Neural progenitor cell (in vitro differentiated cells): ENCODE measurements around the gene ACSM6. TPM values are rescaled to one million over a fixed set of nuclear protein-coding genes. Genes with fewer than 3 reads are reported as not detected.
"Not testable (repeated sequence)": the region's sequence is repeated elsewhere in the genome, so short reads cannot be mapped to it uniquely, and the experiment has no call there.

Experiments
- DNase-seq: peaks from one replicate; pipeline ENCODE4 v3.0.0-alpha.2; 2016; ENCODE audit warnings: low spot score
- H2AFZ ChIP-seq: fragments of 200-600 bp; sonication (generic); replicated peaks from 2 replicates; pipeline ENCODE4 v1.6.1; 2016; ENCODE audit warnings: antibody characterized with exemption
- H3F3A ChIP-seq: fragments of 200-600 bp; sonication (generic); 2 replicates; pipeline ENCODE4 v1.6.1; 2016; ENCODE audit warnings: antibody characterized with exemption, low read depth
- H3K27ac ChIP-seq: fragments of 200-600 bp; sonication (generic); 2 replicates; pipeline ENCODE4 v1.5.1; 2016; ENCODE audit warnings: mild to moderate bottlenecking
- H3K27me3 ChIP-seq: fragments of 200-600 bp; sonication (generic); 2 replicates; pipeline ENCODE4 v1.6.1; 2016; ENCODE audit warnings: mild to moderate bottlenecking, moderate library complexity
- H3K36me3 ChIP-seq: fragments of 200-600 bp; sonication (generic); 2 replicates; pipeline ENCODE4 v1.5.1; 2016
- H3K4me1 ChIP-seq: fragments of 200-600 bp; sonication (generic); 2 replicates; pipeline ENCODE4 v1.6.1; 2016; ENCODE audit warnings: mixed run types
- H3K4me2 ChIP-seq: fragments of 200-600 bp; sonication (generic); 2 replicates; pipeline ENCODE4 v1.6.1; 2016
- H3K4me3 ChIP-seq: fragments of 200-600 bp; sonication (generic); 2 replicates; pipeline ENCODE4 v1.5.1; 2016
- H3K79me2 ChIP-seq: fragments of 200-600 bp; sonication (generic); 2 replicates; pipeline ENCODE4 v1.6.1; 2016; ENCODE audit warnings: low read depth
- H3K9ac ChIP-seq: fragments of 200-600 bp; sonication (generic); 2 replicates; pipeline ENCODE4 v1.6.1; 2016
- H3K9me3 ChIP-seq: fragments of 200-600 bp; sonication (generic); 2 replicates; pipeline ENCODE4 v1.5.1; 2016; ENCODE audit warnings: low read depth
- H4K20me1 ChIP-seq: fragments of 200-600 bp; sonication (generic); 2 replicates; pipeline ENCODE4 v1.6.1; 2016; ENCODE audit warnings: low read depth
- H3K27ac Mint-ChIP-seq: 3 replicates; pipeline ENCODE4 v1.8.0; 2021; ENCODE audit warnings: mixed read lengths
- H3K27me3 Mint-ChIP-seq: 2 replicates; pipeline ENCODE4 v1.8.0; 2022; ENCODE audit warnings: low read depth, mild to moderate bottlenecking, inconsistent platforms, moderate library complexity, mixed read lengths; ENCODE audit not compliant: insufficient read depth
- H3K36me3 Mint-ChIP-seq: 3 replicates; pipeline ENCODE4 v1.8.0; 2021; ENCODE audit warnings: mixed read lengths
- H3K4me1 Mint-ChIP-seq: 3 replicates; pipeline ENCODE4 v1.8.0; 2021; ENCODE audit warnings: mixed read lengths
- H3K4me3 Mint-ChIP-seq: 3 replicates; pipeline ENCODE4 v1.8.0; 2021; ENCODE audit warnings: mild to moderate bottlenecking, moderate library complexity, mixed read lengths
- H3K9me3 Mint-ChIP-seq: 3 replicates; pipeline ENCODE4 v1.8.0; 2020; ENCODE audit warnings: mixed read lengths
- CTCF ChIP-seq: fragments of 200-600 bp; sonication (generic); IDR thresholded peaks from 2 replicates; pipeline ENCODE4 v1.5.1; 2017; ENCODE audit warnings: antibody characterized with exemption, mild to moderate bottlenecking
- EZH2 ChIP-seq: fragments of 200-600 bp; sonication (generic); IDR thresholded peaks from 2 replicates; pipeline ENCODE4 v1.6.1; 2017; ENCODE audit warnings: antibody characterized with exemption, mild to moderate bottlenecking, moderate library complexity
- EZH2phosphoT487 ChIP-seq: fragments of 200-600 bp; sonication (generic); IDR thresholded peaks from 2 replicates; pipeline ENCODE4 v1.6.1; 2017; ENCODE audit warnings: antibody characterized with exemption
- total RNA-seq: library from RNA; depleted of rRNA; stranded (reverse); fragments of >200 nt; gene quantifications from 2 replicates; pipeline ENCODE4 v1.2.3, GENCODE V29; 2015; ENCODE audit warnings: low replicate concordance

ACSM6 gene
- total RNA-seq, 1 donor from 2014 or later = not detected

- Histone ChIP-seq H3K79me2 (no peaks in the 10 kb centered on the region), H3K9me3 (no peaks in the 10 kb centered on the region)
Measured at GRCh38 chr10:95229724-95230627, 35.9 kb downstream of the ACSM6 start.

GRCh38 chr10:95230677-95231586 lies 36.9 kb downstream of the ACSM6 start:
- H3K27me3 ChIP-seq, H3K9me3 ChIP-seq, H3K36me3 ChIP-seq, H3K36me3 Mint-ChIP-seq, H3K9me3 Mint-ChIP-seq, H3K27ac Mint-ChIP-seq, H4K20me1 ChIP-seq, H3K27me3 Mint-ChIP-seq, H3K4me1 Mint-ChIP-seq, H3K79me2 ChIP-seq, H3K9ac ChIP-seq: not testable (repeated sequence)
- Histone ChIP-seq H3K27ac (peak overlapping the region; percentile 60), H3F3A (peaks cover 24% of the 10 kb centered on the region), H3K4me1 (peaks cover 18% of the 10 kb centered on the region), H3K4me3 (peak overlapping the region; percentile 40), H2AFZ (peak overlapping the region; percentile 84), H3K4me2 (peak overlapping the region; percentile 64)
- peak; percentile 70 for DNase-seq
- peak overlapping the region; percentile 72 for H3K4me3 Mint-ChIP-seq

More at GRCh38 chr10:95229724-95230627, 35.9 kb downstream of the ACSM6 start:
- Histone ChIP-seq H2AFZ (peak overlapping the region; percentile 84), H3K36me3 (no peaks in the 10 kb centered on the region), H3F3A (peaks cover 24% of the 10 kb centered on the region), H3K4me1 (peaks cover 14% of the 10 kb centered on the region), H3K27me3 (no peaks in the 10 kb centered on the region), H3K9ac (no peak overlapping the region), H3K4me3 (peak overlapping the region; percentile 40), H3K27ac (peak overlapping the region; percentile 60), H4K20me1 (no peaks in the 10 kb centered on the region), H3K4me2 (peak overlapping the region; percentile 64)
- TF ChIP-seq CTCF (no peak), EZH2phosphoT487 (no peak), EZH2 (no peak)
- H3K27me3 Mint-ChIP-seq = peaks cover 8% of the 10 kb centered on the region
- H3K4me1 Mint-ChIP-seq = no peaks in the 10 kb centered on the region
- peak; percentile 64 for DNase-seq
- H3K27ac Mint-ChIP-seq = no peak overlapping the region
- peak overlapping the region; percentile 72 for H3K4me3 Mint-ChIP-seq
- peaks cover 9% of the 10 kb centered on the region for H3K9me3 Mint-ChIP-seq
- H3K36me3 Mint-ChIP-seq = no peaks in the 10 kb centered on the region

GRCh38 chr10:95233377-95234034 lies 39.5 kb downstream of the ACSM6 start:
- H3K27ac ChIP-seq = no peak overlapping the region
- Mint-ChIP-seq H3K36me3 (no peaks in the 10 kb centered on the region), H3K4me3 (no peak overlapping the region), H3K27ac (no peak overlapping the region), H3K27me3 (peaks cover 8% of the 10 kb centered on the region), H3K9me3 (peaks cover 9% of the 10 kb centered on the region), H3K4me1 (peaks cover 7% of the 10 kb centered on the region)
- no peaks in the 10 kb centered on the region for H4K20me1 ChIP-seq
- no peaks in the 10 kb centered on the region for H3K36me3 ChIP-seq
- no peak overlapping the region for H3K9ac ChIP-seq
- peaks cover 24% of the 10 kb centered on the region for H3F3A ChIP-seq
- H3K4me3 ChIP-seq = no peak overlapping the region
- no peak for DNase-seq
- TF ChIP-seq EZH2 (no peak), EZH2phosphoT487 (no peak), CTCF (no peak)
- H3K4me2 ChIP-seq = no peak overlapping the region
- peaks cover 18% of the 10 kb centered on the region for H3K4me1 ChIP-seq
- H3K79me2 ChIP-seq = no peaks in the 10 kb centered on the region
- no peaks in the 10 kb centered on the region for H3K9me3 ChIP-seq
- no peaks in the 10 kb centered on the region for H3K27me3 ChIP-seq
- no peak overlapping the region for H2AFZ ChIP-seq
